GM12874 (cell line): Measurements from ENCODE around the gene RAPGEF5.

ENCODE experiments used
- TF ChIP-seq, protein P1 (sequence below): IDR thresholded peaks from 2 replicates; pipeline ENCODE4 v1.5.1; 2011; ENCODE audit warnings: low read depth, mild to moderate bottlenecking, control low read depth, low read length, moderate library complexity; ENCODE audit not compliant: insufficient read depth

Gene RAPGEF5

DNA sequence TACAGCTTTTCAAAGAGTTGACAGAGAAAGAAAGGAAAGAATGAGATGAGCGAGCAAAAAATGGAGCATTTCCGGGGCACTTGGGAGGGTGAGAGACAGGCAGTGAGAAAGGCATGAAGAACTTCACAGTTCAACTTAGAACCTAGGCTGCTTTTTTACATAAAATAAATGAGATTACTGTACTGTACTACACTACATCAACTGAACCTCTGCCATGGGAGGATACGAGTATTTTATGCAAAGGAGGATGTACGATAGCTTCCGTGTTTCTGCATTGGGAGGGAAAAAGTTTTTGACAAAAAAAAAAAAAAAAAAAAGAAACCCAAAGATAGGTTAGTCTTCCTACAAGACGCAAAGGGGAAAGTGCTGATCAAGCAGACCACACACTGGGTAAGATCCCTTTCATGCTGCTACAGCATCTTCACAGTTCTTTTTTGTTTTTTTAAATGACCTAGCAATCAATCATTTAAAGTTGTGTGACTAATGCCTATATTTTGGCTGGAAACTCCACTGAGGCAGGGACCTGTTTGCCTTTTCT lies 88.0 kb downstream of the RAPGEF5 start:
- TF ChIP-seq, protein P1, sequence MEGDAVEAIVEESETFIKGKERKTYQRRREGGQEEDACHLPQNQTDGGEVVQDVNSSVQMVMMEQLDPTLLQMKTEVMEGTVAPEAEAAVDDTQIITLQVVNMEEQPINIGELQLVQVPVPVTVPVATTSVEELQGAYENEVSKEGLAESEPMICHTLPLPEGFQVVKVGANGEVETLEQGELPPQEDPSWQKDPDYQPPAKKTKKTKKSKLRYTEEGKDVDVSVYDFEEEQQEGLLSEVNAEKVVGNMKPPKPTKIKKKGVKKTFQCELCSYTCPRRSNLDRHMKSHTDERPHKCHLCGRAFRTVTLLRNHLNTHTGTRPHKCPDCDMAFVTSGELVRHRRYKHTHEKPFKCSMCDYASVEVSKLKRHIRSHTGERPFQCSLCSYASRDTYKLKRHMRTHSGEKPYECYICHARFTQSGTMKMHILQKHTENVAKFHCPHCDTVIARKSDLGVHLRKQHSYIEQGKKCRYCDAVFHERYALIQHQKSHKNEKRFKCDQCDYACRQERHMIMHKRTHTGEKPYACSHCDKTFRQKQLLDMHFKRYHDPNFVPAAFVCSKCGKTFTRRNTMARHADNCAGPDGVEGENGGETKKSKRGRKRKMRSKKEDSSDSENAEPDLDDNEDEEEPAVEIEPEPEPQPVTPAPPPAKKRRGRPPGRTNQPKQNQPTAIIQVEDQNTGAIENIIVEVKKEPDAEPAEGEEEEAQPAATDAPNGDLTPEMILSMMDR, result no peak

DNA sequence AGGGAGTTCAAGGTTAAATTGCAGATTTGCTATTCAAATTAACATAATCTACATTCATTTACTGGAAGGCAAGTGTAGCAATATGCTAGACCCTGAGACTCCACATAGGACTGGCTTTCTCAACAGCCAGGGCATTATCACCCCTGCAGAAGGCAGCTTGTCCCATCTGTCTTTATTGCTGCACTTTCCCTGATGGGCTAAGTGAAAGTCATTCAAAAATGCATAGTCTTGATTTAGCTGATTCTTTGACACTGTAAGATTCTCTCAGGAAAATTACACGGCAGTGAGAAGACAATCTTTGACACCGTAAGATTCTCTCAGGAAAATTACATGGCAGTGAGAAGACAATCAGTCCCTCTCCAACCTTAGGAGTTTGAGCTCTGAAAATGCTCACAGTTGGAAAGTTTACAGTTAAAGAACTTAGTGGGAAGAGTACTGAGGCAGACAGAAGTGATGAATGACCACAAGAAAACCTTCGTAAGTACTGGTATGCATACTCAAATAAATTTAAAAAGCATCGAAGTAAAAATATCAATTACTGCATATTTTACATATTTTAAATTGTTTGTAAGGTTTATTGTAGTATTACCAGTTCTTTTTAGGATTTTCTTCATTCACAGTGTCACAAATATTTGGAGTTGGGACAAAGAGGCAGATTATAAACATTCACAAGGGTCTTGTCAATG lies 88.9 kb downstream of the RAPGEF5 start:
- TF ChIP-seq, protein P1, result no peak

DNA sequence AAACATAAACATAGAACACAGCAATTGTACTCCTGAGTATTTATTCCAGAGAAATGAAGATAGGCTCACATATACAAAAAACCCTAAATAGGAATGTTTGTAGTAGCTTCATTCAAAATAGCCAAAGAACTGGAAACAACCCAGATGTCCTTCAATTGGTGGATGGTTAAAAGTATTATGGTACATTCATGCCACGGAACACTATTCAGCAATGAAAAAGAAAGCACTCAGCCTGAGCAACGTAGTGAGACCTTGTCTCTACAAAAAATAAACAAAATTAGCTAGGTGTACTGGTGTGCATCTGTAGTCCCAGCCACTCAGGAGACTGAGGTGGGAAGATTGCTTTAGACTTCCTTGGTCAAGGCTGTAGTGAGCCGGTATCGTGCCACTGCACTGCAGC lies 94.4 kb downstream of the RAPGEF5 start:
- TF ChIP-seq, protein P1, result no peak

DNA sequence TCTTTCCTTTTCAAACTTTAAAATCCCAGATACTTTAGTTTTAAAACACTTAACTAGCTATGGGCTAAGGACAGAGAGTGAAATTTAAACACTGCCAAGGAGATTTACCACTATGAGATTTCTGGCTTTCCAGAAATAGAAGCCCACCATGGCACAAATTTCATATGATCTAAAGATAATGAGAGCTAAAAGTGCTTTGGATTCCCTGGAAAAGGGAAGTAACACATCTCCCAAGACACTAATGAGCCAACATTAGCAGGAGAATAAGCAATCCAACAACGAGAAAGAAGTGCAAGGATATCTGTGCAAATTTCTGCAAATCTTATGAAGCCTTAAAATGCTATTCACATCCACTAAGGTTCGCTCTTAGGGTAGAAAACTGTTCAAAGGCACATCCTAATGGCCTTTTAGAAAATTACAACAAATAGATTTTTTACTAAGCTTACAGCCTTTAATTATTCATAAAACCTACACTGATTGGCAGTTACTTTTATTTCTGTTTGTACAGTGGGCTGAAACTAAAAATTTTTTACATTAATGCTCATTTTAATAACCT lies 100.3 kb downstream of the RAPGEF5 start:
- TF ChIP-seq, protein P1, result no peak

DNA sequence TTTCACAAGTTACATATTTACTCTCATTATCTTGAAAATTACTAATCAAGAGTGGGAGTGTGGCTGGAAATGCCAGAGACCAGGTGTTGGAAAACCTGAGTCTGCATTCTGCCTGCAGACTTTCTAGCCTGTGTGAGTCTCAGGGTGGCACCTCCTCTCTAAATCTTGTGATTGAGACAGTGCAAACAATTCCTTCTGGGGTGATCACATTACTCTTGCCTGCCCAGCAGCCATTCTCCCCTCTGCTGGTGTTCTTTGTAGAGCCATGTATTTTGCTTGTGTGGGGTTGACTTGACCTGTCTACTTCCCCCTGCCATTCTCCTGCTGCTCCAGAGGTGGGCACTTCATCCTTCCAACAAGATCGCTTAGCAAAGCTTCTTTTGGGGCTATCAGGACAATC lies 101.1 kb downstream of the RAPGEF5 start:
- TF ChIP-seq, protein P1, result no peak

DNA sequence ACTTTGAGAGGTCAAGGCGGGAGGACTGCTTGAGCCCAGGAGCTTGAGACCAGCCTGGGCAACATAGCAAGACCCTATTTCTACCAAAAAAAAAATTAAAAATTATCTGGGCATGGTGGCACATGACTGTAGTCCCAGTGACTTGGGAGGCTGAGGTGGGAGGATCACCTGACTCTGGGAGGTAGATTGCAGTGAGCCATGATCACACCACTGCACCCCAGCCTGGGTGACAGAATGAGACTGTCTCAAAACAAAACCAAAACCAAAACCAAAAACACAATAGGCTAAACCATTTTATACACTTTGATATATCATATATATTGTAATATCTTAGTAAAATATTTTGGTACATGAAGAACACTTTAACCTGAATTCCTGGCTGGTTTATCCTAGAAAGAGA lies 101.6 kb downstream of the RAPGEF5 start:
- TF ChIP-seq, protein P1, result no peak

DNA sequence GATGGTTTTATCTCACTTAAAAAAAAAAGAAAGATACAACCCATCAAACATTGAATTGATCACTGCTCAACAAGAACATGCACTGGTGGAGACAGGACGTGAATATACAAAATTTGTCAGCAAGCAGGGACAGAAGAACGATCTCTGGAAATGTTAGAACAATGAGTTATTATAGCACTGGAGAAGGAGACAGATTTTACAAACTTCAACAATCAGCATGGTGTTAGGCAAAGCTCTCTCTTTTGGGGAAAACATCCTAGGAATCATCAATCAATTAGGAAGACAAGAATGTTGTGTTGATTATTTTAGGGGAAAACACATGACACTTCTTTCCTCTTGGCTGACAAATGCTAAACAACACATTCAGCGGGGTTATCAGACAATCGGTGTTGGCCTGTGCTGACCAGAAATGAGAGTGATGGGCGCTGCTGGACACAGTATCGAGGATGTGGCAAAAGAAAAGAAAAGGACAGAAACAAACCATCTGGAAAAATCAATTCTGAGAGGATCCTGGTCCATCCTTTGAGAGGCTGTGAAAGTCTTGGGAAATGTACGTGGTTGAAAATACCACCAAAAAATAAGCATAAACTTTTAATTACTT lies 103.9 kb downstream of the RAPGEF5 start:
- TF ChIP-seq, protein P1, result no peak
